NCI-H1417 (cell line): ENCODE data around the gene TCAF1.
"Not testable (repeated sequence)": the region's sequence is repeated elsewhere in the genome, so short reads cannot be mapped to it uniquely, and the experiment has no call there.

ENCODE experiments used
- DNase-seq, 3 experiments: peaks; one replicate each; lab custom pipeline; 2025; lab: John Stamatoyannopoulos, UW

The TCAF1 gene

GRCh38 chr7:143902332-143902899, 440 bp upstream of the TCAF1 start:
- peak in 1 of 3 experiments; percentile 37 for DNase-seq

DNA sequence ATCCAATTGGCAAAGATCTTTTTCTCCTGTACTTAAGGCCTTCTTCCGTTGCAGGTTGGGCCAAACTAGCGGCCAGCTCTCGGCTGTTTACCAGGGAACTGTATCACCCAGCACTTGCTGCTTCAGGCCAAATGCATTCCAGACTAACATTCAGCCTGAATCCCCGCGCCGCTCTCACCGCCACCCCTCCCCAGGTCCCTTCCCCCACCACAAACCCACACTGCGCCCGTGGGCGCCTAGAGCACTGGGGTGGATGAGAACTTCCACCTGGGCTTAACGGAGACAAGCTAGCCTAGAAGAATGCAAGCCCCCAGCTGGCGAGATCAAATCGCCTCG, 676 bp downstream of the TCAF1 start:
- peak in 1 of 3 experiments; percentile 26 for DNase-seq

DNA sequence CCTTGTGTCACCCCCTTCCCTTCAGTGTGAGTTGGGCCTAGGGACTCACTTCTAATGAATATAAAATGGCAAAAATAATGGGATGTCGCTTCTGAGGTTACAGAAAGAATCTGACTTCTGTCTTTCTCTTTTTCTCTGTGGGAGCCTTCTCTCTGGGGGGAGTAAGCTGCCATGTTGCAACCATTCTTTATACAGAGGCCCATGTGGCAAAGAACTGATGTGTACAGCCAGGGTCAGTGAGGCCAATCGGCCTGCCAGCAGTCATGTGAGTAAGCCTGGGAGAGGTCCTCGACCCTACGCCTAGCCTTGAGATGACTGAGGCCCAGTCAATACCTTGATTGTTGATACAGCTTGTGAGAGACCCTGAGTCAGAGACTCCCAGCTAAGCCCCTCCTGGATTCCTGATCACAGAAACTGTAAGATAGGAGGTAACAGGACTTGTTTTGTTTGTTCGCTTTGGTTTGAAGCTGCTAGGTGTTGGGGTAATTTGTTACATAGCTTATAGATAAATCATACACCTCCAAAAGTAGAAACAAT, 1.7 kb downstream of the TCAF1 start:
- peak in 1 of 3 experiments; percentile 29 for DNase-seq

- no peak for DNase-seq
Measured at GRCh38 chr7:143898810-143899209, 3.2 kb downstream of the TCAF1 start.

DNA sequence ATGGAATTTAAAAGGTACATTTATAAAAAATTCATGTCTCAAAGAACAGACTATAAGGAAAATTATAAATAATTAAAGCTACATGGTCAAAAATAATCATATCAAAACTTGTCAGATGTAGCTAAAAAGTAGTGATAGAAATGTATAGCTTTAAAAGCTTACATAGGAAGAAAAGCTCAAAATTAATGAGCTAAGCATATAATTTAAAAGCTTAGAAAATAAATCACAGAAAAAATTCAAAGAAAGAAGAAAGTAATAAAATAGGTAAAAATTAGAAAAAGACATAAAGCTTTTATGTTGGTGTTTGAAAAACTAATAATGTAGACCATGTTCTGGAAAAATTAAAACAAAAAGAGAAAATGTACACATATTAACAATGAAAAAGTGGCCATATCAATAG, 5.3 kb downstream of the TCAF1 start:
- DNase-seq: no peak

- DNase-seq: no peak
Measured at GRCh38 chr7:143892527-143893300, 9.3 kb downstream of the TCAF1 start.

GRCh38 chr7:143891457-143891856, 10.5 kb downstream of the TCAF1 start:
- DNase-seq: no peak

GRCh38 chr7:143890558-143890957, 11.4 kb downstream of the TCAF1 start:
- DNase-seq: no peak

DNA sequence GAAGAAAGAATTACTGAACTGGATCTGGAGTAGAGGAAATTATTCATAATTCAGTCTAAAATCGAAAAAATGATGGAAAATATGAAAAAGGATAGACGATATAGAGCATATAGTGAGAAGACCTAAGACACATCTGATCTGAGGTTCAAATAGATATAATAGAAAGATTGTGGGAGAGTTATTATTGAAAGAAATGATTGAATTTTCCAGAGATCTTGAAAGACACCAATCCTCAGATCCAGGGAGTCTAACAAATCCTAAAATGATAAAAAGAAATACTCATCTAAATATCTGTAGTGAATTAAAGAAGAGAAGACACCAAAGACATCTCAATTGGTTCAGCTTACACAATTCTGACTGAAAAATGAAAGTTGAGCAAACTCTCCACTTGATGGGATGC, 12.9 kb downstream of the TCAF1 start:
- no peak for DNase-seq

DNA sequence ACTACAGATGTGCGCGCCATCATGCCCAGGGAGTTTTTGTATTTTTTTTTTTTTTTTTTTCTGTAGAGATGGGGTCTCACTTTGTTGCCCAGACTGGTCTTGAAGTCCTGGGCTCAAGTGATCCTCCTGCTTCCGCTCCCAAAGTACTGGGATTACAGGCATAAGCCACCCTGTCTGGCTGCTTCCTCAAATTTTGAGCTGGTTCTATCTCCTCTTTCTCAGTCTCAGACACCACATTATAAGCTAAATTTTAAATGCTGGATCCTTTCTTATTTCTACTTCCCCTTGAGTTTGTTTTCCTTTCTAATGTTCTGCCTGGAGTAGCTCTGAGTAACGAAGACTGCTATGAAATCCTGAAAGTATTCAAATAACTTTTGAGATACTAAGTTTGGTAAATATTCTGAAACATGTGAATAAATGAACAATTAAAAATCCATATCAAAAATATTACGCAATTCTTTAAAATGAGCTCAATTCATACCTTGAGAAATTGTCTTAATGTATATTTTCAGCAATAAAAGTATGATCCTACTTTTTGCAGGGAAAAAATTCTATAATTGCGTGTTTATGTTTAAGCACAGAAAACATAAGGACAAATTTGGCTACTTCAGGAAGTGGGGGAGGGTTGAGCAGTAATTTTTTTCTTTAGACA, 15.0 kb downstream of the TCAF1 start:
- no peak for DNase-seq

DNA sequence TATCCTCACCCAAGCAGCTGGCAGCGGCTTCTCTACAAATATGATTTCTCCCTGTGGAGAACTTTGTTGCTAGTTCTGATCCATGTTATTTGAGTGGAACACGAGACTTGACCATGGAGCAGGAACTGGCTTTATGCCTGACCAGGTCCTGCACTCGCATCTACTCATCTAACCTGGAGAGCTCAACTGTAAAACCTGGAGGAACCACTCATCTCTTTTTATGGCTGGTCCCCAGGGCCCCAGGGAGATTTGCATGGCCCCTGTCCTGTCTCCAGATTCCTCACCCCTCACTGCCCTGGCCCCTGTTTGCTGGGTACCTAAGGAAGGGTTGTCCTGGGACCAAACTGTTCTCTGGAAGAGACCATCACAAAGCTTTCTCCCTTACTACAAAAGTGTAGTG, 16.0 kb downstream of the TCAF1 start:
- no peak for DNase-seq

- no peak for DNase-seq
Measured at GRCh38 chr7:143884969-143885559, 16.9 kb downstream of the TCAF1 start.

DNA sequence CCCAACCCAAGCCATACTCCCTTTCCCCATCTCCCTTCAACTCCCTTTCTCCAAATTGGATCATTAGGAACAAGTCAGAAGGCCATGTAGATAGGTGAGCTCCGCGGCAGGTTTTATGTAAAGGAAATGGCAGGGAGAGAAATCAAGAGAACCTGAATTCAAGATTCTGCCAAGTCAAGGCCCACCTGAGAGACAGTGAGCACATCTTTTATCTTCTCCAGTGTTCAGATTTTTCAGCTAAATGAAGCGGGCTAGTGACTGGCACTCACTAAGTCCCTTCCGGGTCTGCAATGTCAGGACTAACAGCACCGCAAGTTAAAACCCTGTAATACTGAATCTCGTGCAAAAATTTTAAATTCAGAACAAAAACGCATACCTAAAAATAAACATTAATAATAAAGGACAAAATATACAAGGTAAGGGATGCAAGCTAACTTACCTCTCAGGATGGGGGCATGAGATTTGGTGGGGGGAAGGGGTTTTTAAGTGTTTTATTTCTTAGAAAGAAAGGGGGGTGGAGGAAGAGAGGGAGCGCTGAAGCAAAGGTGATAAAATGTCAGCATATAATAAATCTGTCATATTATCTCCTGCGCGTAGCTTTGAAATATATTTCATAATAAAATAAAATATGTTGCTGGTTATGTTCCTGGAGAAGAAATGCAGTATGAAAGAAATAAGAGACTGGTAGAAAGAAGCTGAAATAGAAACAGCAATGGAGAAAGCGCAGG, 17.6 kb downstream of the TCAF1 start:
- DNase-seq: no peak

DNA sequence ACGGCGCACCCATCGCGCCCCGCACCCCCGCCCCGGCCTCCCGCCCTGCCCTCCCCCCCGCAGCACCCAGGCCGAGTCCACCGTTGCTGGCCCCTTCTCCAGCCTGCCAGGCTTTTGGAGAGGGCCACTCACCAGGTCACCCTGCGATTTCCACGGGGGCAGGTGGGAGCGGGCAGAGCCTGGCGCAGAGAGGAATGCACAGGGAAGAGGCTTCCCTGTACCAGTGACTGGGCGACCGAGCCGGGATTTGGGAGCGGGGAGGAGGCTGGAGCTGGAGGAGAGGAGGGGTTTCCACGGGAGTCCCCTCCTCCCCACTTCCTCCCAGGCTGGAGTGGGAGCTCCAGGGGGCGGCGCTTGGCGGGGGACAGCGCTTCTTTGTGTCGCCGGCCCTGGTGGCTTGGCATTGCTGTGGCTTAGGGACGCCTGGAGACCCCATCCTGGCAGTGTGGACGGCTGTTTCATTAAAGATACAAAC, 19.3 kb downstream of the TCAF1 start:
- peak in 2 of 3 experiments; percentile 42 to 70 for DNase-seq

GRCh38 chr7:143882020-143882603, 19.9 kb downstream of the TCAF1 start:
- peak in 2 of 3 experiments; percentile 53 to 63 for DNase-seq

GRCh38 chr7:143878884-143879283, 23.1 kb downstream of the TCAF1 start:
- no peak for DNase-seq

DNA sequence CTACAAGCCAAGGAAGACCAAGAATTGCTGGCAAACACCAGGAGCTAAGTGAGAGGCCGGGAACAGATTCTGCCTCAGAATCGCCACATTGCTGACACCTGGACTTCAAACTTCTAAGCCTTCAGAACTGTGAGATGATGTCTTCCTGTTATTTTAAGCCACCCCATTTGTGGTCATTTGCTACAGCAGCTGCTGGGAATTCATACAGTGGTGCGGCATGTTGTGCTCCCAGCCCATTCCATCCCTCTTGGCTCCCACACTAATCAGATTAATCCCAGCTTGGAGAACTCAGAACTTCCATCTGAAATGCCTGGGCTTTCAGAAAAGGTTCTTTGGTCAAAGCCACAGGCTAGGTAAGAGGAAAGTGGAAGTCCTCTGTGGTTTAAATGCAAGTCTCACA, 24.9 kb downstream of the TCAF1 start:
- DNase-seq: no peak

DNA sequence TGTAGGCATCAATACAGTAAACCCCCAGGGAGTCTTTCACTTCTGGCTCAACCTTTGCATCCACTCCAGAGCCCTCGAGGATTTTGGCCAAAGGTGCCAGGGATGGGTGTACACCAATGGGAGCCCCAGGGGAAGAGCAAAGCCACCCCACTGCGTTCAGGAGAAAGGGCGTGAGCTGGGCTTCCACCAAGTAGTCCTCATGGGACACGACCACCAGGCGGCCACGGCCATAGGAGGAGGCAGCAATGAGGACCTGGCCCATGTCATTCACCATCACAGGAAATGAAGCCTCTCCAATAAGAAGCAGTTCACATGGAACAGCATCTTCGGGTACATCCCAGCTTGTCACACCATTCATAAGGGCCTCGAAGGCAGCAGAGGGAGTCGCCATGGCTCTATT, 25.8 kb downstream of the TCAF1 start:
- DNase-seq: no peak

DNA sequence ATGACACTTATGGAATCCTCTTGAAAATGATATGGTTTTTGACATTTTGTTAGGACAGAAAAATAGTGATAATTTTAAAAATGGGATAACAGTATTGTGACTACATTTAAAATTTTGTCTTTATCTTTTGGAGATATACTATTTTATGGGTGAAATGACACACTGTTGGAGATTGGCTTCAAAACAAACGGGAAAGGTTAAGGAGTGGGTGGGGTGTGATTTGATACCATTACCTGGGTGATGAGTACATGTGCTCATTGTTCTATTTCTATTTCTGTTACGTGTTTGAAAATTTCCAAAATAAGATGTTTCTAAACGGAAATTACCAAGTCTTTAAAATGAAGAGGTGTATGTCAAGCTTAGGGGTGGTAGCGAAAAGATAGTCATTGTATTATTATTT, 28.7 kb downstream of the TCAF1 start:
- DNase-seq: not testable (repeated sequence)

- not testable (repeated sequence) for DNase-seq
Measured at GRCh38 chr7:143871534-143871933, 30.4 kb downstream of the TCAF1 start.

DNA sequence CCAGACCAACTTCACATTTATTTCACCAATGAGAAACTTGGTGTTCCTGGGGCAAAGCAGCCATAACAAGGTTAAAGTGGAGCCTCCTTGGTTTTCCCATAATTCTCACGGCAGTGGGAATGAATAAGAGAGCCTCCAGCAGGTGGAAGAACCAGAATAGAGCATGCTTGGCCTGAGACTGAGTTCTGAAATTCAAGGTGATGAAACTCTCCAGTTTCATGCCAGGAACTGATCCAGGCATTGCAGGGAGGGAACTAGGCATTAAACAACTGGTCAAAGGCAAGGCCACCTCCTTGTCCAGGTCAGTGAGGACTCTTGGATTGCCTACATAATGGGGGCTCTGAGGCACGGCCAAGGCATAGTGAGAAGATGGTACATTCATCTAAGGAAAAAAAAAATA, 44.0 kb downstream of the TCAF1 start:
- not testable (repeated sequence) for DNase-seq
